Measurements from ENCODE around the gene VPS16. TPM values are rescaled to one million over a fixed set of nuclear protein-coding genes. Genes with fewer than 3 reads are reported as not detected.

VPS16 gene
- total and polyA plus RNA-seq, 4 donors, result 14.5 to 24.3 (median 16.1) TPM

DNA sequence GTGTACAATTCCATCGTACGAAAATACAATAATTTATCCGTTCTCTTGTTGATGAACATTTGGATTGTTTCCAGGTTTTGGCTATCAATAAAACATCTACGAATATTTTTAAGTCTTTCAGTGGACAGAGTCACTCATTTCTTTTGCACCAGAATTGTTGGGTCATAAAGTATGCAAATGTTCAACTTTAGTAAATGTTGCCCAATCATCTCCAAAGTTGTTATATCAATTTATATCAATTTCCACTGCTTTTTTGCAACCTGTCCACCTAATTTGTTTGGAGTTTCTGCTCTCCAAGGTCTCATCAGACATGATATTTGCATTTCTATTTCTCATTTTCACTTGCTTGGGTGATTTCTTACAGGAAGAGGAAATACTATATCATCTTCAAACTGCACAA lies 13.9 kb upstream of the VPS16 start:
- Histone ChIP-seq H3K9me3 (ENCODE audit: control insufficient read depth in 4 of 4, low read length in 3 of 4) (no peaks in the 10 kb centered on the region), H3K36me3 (ENCODE audit: control insufficient read depth in 4 of 4, insufficient read depth in 3 of 4, low read depth in 1 of 4, low read length in 3 of 4) (no peaks in the 10 kb centered on the region), H3K27me3 (ENCODE audit: control insufficient read depth in 4 of 4, insufficient read depth in 4 of 4, low read length in 3 of 4) (no peaks in the 10 kb centered on the region), H3K27ac (ENCODE audit: low read depth in 1 of 2, low read length in 2 of 2) (no peak overlapping the region), H3K4me1 (ENCODE audit: control insufficient read depth in 4 of 4, insufficient read depth in 4 of 4, low read length in 3 of 4) (no peaks in the 10 kb centered on the region), H3K9ac (ENCODE audit: low read depth in 1 of 2, low read length in 2 of 2) (no peak overlapping the region), H3K4me3 (ENCODE audit: low read depth in 1 of 3, low read length in 3 of 3) (no peak overlapping the region)
- 83% methylated on average over 4 of the region's 4 CpGs for WGBS
- TF ChIP-seq YY1 (IDR thresholded peaks at IDR 0.05) (no peak), GABPA (IDR thresholded peaks at IDR 0.05 in 1 of 2, conservative IDR thresholded peaks at IDR 0.05 in 1 of 2) (no peak), RXRA (IDR thresholded peaks at IDR 0.05) (no peak), EGR1 (IDR thresholded peaks at IDR 0.05; ENCODE audit: low read depth in 2 of 2) (no peak), TAF1 (conservative IDR thresholded peaks at IDR 0.05) (no peak), JUND (IDR thresholded peaks at IDR 0.05) (no peak), HNF4G (IDR thresholded peaks at IDR 0.05) (no peak), HNF4A (conservative IDR thresholded peaks at IDR 0.05) (no peak), FOXA2 (IDR thresholded peaks at IDR 0.05) (no peak), SP1 (IDR thresholded peaks at IDR 0.05) (no peak)
- TF ChIP-seq, protein P1, sequence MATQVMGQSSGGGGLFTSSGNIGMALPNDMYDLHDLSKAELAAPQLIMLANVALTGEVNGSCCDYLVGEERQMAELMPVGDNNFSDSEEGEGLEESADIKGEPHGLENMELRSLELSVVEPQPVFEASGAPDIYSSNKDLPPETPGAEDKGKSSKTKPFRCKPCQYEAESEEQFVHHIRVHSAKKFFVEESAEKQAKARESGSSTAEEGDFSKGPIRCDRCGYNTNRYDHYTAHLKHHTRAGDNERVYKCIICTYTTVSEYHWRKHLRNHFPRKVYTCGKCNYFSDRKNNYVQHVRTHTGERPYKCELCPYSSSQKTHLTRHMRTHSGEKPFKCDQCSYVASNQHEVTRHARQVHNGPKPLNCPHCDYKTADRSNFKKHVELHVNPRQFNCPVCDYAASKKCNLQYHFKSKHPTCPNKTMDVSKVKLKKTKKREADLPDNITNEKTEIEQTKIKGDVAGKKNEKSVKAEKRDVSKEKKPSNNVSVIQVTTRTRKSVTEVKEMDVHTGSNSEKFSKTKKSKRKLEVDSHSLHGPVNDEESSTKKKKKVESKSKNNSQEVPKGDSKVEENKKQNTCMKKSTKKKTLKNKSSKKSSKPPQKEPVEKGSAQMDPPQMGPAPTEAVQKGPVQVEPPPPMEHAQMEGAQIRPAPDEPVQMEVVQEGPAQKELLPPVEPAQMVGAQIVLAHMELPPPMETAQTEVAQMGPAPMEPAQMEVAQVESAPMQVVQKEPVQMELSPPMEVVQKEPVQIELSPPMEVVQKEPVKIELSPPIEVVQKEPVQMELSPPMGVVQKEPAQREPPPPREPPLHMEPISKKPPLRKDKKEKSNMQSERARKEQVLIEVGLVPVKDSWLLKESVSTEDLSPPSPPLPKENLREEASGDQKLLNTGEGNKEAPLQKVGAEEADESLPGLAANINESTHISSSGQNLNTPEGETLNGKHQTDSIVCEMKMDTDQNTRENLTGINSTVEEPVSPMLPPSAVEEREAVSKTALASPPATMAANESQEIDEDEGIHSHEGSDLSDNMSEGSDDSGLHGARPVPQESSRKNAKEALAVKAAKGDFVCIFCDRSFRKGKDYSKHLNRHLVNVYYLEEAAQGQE (IDR thresholded peaks at IDR 0.05), result no peak
- TF ChIP-seq, protein P2, sequence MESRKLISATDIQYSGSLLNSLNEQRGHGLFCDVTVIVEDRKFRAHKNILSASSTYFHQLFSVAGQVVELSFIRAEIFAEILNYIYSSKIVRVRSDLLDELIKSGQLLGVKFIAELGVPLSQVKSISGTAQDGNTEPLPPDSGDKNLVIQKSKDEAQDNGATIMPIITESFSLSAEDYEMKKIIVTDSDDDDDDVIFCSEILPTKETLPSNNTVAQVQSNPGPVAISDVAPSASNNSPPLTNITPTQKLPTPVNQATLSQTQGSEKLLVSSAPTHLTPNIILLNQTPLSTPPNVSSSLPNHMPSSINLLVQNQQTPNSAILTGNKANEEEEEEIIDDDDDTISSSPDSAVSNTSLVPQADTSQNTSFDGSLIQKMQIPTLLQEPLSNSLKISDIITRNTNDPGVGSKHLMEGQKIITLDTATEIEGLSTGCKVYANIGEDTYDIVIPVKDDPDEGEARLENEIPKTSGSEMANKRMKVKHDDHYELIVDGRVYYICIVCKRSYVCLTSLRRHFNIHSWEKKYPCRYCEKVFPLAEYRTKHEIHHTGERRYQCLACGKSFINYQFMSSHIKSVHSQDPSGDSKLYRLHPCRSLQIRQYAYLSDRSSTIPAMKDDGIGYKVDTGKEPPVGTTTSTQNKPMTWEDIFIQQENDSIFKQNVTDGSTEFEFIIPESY (IDR thresholded peaks at IDR 0.05), result no peak
- TF ChIP-seq, protein P3, sequence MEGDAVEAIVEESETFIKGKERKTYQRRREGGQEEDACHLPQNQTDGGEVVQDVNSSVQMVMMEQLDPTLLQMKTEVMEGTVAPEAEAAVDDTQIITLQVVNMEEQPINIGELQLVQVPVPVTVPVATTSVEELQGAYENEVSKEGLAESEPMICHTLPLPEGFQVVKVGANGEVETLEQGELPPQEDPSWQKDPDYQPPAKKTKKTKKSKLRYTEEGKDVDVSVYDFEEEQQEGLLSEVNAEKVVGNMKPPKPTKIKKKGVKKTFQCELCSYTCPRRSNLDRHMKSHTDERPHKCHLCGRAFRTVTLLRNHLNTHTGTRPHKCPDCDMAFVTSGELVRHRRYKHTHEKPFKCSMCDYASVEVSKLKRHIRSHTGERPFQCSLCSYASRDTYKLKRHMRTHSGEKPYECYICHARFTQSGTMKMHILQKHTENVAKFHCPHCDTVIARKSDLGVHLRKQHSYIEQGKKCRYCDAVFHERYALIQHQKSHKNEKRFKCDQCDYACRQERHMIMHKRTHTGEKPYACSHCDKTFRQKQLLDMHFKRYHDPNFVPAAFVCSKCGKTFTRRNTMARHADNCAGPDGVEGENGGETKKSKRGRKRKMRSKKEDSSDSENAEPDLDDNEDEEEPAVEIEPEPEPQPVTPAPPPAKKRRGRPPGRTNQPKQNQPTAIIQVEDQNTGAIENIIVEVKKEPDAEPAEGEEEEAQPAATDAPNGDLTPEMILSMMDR (IDR thresholded peaks at IDR 0.05; ENCODE audit: low read depth, low read length, missing input control), result no peak
- TF ChIP-seq, protein P4, sequence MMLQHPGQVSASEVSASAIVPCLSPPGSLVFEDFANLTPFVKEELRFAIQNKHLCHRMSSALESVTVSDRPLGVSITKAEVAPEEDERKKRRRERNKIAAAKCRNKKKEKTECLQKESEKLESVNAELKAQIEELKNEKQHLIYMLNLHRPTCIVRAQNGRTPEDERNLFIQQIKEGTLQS (IDR thresholded peaks at IDR 0.05), result no peak
- no peak for DNase-seq (ENCODE audit: low spot score)

DNA sequence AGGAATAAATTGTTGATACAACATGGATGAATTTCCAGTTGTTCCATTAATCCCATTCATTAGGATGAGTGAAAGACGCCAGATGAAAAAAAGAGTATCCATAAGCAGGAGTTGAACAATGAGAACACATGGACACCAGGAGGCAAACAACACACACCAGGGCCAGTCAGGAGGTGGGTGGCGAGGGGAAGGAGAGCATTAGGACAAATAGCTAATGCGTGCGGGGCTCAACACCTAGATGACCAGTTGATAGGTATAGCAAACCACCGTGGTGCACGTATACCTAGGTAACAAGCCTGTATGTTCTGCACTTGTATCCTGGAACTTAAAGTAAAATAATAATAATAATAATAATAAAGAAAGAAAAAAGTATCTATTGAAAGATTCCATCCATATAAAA lies 11.2 kb upstream of the VPS16 start:
- Histone ChIP-seq H3K36me3 (ENCODE audit: control insufficient read depth in 4 of 4, insufficient read depth in 3 of 4, low read depth in 1 of 4, low read length in 3 of 4) (no peaks in the 10 kb centered on the region), H3K4me1 (ENCODE audit: control insufficient read depth in 4 of 4, insufficient read depth in 4 of 4, low read length in 3 of 4) (no peaks in the 10 kb centered on the region), H3K27me3 (ENCODE audit: control insufficient read depth in 4 of 4, insufficient read depth in 4 of 4, low read length in 3 of 4) (no peaks in the 10 kb centered on the region), H3K4me3 (ENCODE audit: low read depth in 1 of 3, low read length in 3 of 3) (no peak overlapping the region), H3K9me3 (ENCODE audit: control insufficient read depth in 4 of 4, low read length in 3 of 4) (no peaks in the 10 kb centered on the region), H3K9ac (ENCODE audit: low read depth in 1 of 2, low read length in 2 of 2) (no peak overlapping the region), H3K27ac (ENCODE audit: low read depth in 1 of 2, low read length in 2 of 2) (no peak overlapping the region)
- WGBS, result 77% methylated on average over 6 of the region's 6 CpGs
- DNase-seq (ENCODE audit: low spot score), result no peak
- TF ChIP-seq TAF1 (conservative IDR thresholded peaks at IDR 0.05), result no peak
- TF ChIP-seq NR2F2 (IDR thresholded peaks at IDR 0.05), result no peak
- no peak for TF ChIP-seq JUND (IDR thresholded peaks at IDR 0.05)
- TF ChIP-seq HNF4A (conservative IDR thresholded peaks at IDR 0.05), result no peak
- TF ChIP-seq, protein P3 (IDR thresholded peaks at IDR 0.05; ENCODE audit: low read depth, low read length, missing input control), result no peak
- TF ChIP-seq YY1 (IDR thresholded peaks at IDR 0.05), result no peak
- TF ChIP-seq GABPA (IDR thresholded peaks at IDR 0.05 in 1 of 2, conservative IDR thresholded peaks at IDR 0.05 in 1 of 2), result no peak
- TF ChIP-seq, protein P4 (IDR thresholded peaks at IDR 0.05), result no peak
- TF ChIP-seq HNF4G (IDR thresholded peaks at IDR 0.05), result no peak
- no peak for TF ChIP-seq FOXA1 (IDR thresholded peaks at IDR 0.05)
- TF ChIP-seq EGR1 (IDR thresholded peaks at IDR 0.05; ENCODE audit: low read depth in 2 of 2), result no peak
- TF ChIP-seq, protein P1 (IDR thresholded peaks at IDR 0.05), result no peak
- no peak for TF ChIP-seq FOXA2 (IDR thresholded peaks at IDR 0.05)
- no peak for TF ChIP-seq SP1 (IDR thresholded peaks at IDR 0.05)
- no peak for TF ChIP-seq MAX (IDR thresholded peaks at IDR 0.05)
